Glutamatergic neuron (in vitro differentiated cells): Measurements from ENCODE around the gene SAMD1. TPM values are rescaled to one million over a fixed set of nuclear protein-coding genes. Genes with fewer than 3 reads are reported as not detected.
A peak's percentile ranks its signal among the peaks of the same experiment; 100 is the strongest.

ENCODE experiments used
- DNase-seq: peaks from one replicate; pipeline ENCODE4 v3.0.0; 2022
- H3K27ac Mint-ChIP-seq: one replicate; pipeline ENCODE4 v1.8.0; 2020; ENCODE audit warnings: mild to moderate bottlenecking, mixed read lengths, inconsistent platforms; ENCODE audit not compliant: unreplicated experiment
- H3K27me3 Mint-ChIP-seq: one replicate; pipeline ENCODE4 v1.8.0; 2020; ENCODE audit warnings: mild to moderate bottlenecking, moderate library complexity, mixed read lengths, inconsistent platforms; ENCODE audit not compliant: unreplicated experiment
- H3K36me3 Mint-ChIP-seq: one replicate; pipeline ENCODE4 v1.8.0; 2020; ENCODE audit warnings: mild to moderate bottlenecking, mixed read lengths, inconsistent platforms; ENCODE audit not compliant: unreplicated experiment
- H3K4me1 Mint-ChIP-seq: one replicate; pipeline ENCODE4 v1.8.0; 2020; ENCODE audit warnings: mild to moderate bottlenecking, low read depth, mixed read lengths, inconsistent platforms; ENCODE audit not compliant: unreplicated experiment
- H3K4me3 Mint-ChIP-seq: one replicate; pipeline ENCODE4 v1.8.0; 2020; ENCODE audit warnings: mild to moderate bottlenecking, mixed read lengths, inconsistent platforms; ENCODE audit not compliant: unreplicated experiment
- H3K9me3 Mint-ChIP-seq: one replicate; pipeline ENCODE4 v1.8.0; 2020; ENCODE audit warnings: mild to moderate bottlenecking, moderate library complexity, mixed read lengths, inconsistent platforms; ENCODE audit not compliant: unreplicated experiment
- total RNA-seq: library from RNA; stranded (reverse); fragmentation: NEBNext Ultra II Directional; extraction: Animal tissue kit (Norgen Biotek cat#: 25700); gene quantifications from one replicate; pipeline ENCODE4 v1.2.1, GENCODE V29; 2021; ENCODE audit not compliant: unreplicated experiment
- TF ChIP-seq, protein P1 (sequence below): fragments of 200-600 bp; sonication (generic); IDR thresholded peaks from one replicate; pipeline ENCODE4 v1.5.0; 2021; ENCODE audit not compliant: partially characterized antibody, unreplicated experiment

SAMD1 gene
- total RNA-seq, 1 donor from 2014 or later = 52.0 TPM

DNA sequence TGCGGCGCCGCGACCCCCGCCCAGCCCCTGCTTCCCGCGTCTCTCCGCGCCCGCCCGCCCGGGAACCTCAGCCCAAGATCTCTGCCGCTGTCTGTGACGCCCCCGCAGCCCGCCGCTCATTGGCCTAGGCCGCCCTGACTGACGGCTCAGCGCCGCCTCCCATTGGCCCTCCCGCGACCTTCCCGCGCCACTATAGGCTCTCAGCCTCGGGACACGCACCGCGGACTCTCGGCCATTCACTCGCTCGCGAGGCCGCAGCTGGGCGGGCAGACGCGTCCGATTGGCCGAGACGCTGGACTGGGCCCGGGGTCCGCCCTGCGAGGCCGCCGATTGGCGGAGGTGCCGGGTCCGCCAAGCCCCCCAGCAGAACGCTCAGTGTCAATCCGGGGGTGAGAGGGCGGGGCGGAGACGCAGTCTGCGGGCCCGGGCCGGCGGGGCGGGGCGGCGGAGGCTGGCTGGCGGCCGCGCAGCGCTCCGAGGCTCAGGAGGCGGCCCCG is 27.2 kb upstream of the SAMD1 start, which contains the start of gene PRKACA:
Gene PRKACA (minus strand): TSS at position 95 of the 497 bp plus-strand sequence. CDS start 215 bp downstream, outside the sequence.
- Mint-ChIP-seq H3K27ac (peak within 1 kb of the TSS; percentile 86), H3K27me3 (peaks cover 14% of the 10 kb centered on the region), H3K9me3 (peaks cover 5% of the 10 kb centered on the region)

DNA sequence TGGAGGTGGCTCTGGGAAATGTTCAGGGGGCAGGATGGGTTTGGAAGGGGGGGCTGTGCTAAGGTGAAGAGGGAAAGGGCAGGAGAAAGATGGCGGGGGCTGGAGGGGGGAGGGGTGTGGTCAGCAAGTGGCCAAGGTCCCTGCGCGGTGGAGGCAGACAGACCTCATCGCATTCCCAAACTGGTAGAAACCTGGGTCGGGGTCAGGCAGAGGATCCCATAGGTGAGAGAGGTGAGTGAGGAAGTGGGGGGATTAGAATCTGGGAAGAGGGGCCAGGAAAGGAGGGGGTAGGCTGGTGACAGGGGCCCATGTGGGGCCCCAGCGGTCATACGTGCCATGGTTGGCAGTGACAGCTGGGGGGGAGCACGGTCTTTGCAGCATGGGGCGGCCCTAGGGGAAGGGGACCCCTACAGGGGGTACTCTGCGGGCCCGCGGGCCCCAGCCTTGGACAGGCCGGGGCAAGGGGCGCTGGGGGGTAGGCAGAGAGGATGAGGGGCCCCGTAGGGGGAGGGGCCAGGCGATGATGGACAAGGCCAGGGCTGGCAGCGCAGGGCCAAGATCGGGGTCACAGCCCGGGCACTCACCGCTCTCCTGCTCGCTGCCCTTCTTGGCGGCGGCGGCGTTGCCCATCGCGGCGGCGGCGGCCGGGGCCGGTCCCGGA is 26.5 kb upstream of the SAMD1 start:
- Mint-ChIP-seq H3K27ac (peak overlapping the region; percentile 75), H3K36me3 (no peaks in the 10 kb centered on the region), H3K4me1 (peaks cover 21% of the 10 kb centered on the region), H3K4me3 (peak overlapping the region; percentile 92), H3K27me3 (peaks cover 14% of the 10 kb centered on the region), H3K9me3 (peaks cover 5% of the 10 kb centered on the region)
- TF ChIP-seq, protein P1, sequence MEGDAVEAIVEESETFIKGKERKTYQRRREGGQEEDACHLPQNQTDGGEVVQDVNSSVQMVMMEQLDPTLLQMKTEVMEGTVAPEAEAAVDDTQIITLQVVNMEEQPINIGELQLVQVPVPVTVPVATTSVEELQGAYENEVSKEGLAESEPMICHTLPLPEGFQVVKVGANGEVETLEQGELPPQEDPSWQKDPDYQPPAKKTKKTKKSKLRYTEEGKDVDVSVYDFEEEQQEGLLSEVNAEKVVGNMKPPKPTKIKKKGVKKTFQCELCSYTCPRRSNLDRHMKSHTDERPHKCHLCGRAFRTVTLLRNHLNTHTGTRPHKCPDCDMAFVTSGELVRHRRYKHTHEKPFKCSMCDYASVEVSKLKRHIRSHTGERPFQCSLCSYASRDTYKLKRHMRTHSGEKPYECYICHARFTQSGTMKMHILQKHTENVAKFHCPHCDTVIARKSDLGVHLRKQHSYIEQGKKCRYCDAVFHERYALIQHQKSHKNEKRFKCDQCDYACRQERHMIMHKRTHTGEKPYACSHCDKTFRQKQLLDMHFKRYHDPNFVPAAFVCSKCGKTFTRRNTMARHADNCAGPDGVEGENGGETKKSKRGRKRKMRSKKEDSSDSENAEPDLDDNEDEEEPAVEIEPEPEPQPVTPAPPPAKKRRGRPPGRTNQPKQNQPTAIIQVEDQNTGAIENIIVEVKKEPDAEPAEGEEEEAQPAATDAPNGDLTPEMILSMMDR = no peak
- peak; percentile 37 for DNase-seq

More for the DNA sequence above, 27.2 kb upstream of the SAMD1 start, which contains the start of gene PRKACA:
- peaks cover 19% of the 10 kb centered on the region for H3K4me1 Mint-ChIP-seq
- DNase-seq = peak; percentile 99
- no peaks in the 10 kb centered on the region for H3K36me3 Mint-ChIP-seq
- H3K4me3 Mint-ChIP-seq = peak within 1 kb of the TSS; percentile 92
- TF ChIP-seq, protein P1 = no peak

DNA sequence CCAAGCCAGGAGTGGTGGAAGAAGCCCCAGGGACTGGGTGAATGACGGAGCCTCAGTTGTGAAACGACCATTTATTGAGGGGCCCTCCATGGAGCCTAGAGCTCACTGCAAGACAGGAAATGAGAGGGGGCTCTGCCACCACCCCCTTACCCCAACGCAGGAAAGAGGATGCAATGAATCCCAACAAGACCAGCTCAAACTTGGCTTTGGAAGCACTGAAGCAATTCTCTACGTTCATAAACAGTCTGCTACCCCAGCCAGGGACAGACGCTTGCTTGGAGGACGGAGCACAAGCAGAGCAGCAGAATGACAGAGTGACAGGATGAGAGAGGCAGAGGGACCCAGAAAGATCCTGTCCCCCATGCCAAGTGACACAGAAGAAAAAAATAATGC is 26.0 kb upstream of the SAMD1 start:
- DNase-seq = no peak
- TF ChIP-seq, protein P1 = no peak
- H3K4me3 Mint-ChIP-seq = peak overlapping the region; percentile 92
- peaks cover 14% of the 10 kb centered on the region for H3K27me3 Mint-ChIP-seq
- peaks cover 5% of the 10 kb centered on the region for H3K9me3 Mint-ChIP-seq
- H3K36me3 Mint-ChIP-seq = no peaks in the 10 kb centered on the region
- peak overlapping the region; percentile 75 for H3K27ac Mint-ChIP-seq
- peaks cover 21% of the 10 kb centered on the region for H3K4me1 Mint-ChIP-seq

- no peak for DNase-seq
- peaks cover 5% of the 10 kb centered on the region for H3K9me3 Mint-ChIP-seq
- peaks cover 14% of the 10 kb centered on the region for H3K27me3 Mint-ChIP-seq
- no peaks in the 10 kb centered on the region for H3K36me3 Mint-ChIP-seq
- H3K4me1 Mint-ChIP-seq = peaks cover 21% of the 10 kb centered on the region
- peak overlapping the region; percentile 92 for H3K4me3 Mint-ChIP-seq
- TF ChIP-seq, protein P1 = no peak
- H3K27ac Mint-ChIP-seq = no peak overlapping the region
Measured at GRCh38 chr19:14115756-14116155, 25.2 kb upstream of the SAMD1 start.

GRCh38 chr19:14114854-14115253 is 24.3 kb upstream of the SAMD1 start:
- H3K27me3 Mint-ChIP-seq = peaks cover 14% of the 10 kb centered on the region
- H3K9me3 Mint-ChIP-seq = peaks cover 5% of the 10 kb centered on the region
- H3K4me3 Mint-ChIP-seq = no peak overlapping the region
- TF ChIP-seq, protein P1 = peak; percentile 58
- H3K36me3 Mint-ChIP-seq = no peaks in the 10 kb centered on the region
- peaks cover 21% of the 10 kb centered on the region for H3K4me1 Mint-ChIP-seq
- DNase-seq = peak; percentile 72
- no peak overlapping the region for H3K27ac Mint-ChIP-seq
